ENCODE measurements around the gene ZEB2.
A peak's percentile ranks its signal among the peaks of the same experiment; 100 is the strongest.

Gene ZEB2

GRCh38 chr2:144389930-144390311, 130.0 kb downstream of the ZEB2 start:
- ChIA-PET CTCF (interaction anchor here (1.0 kb wide), 1 partner anchor 10 kb away, joined by 3 read pairs; no protein-coding TSS in a partner anchor), POLR2A (interaction anchor here (0.8 kb wide), 1 partner anchor 74 kb away, joined by 3 read pairs; no protein-coding TSS in a partner anchor)
- H3K36me3 ChIP-seq (ENCODE audit: control insufficient read depth in 4 of 4, insufficient read depth in 4 of 4, low read length in 3 of 4), result peaks cover 30 to 72% (median 53%) of the 10 kb centered on the region in 4 experiments
- no peak overlapping the region for H3K27ac ChIP-seq (ENCODE audit: insufficient read depth in 1 of 2, low read depth in 1 of 2, low read length in 2 of 2, poor library complexity in 1 of 2, severe bottlenecking in 2 of 2)
- WGBS (ENCODE audit: insufficient coverage), result 98% methylated on average over 9 of the region's 9 CpGs
- no peaks in the 10 kb centered on the region for H3K4me1 ChIP-seq (ENCODE audit: control extremely low read depth in 1 of 4, control insufficient read depth in 4 of 4, insufficient read depth in 4 of 4, low read length in 3 of 4)
- H3K9me3 ChIP-seq (ENCODE audit: control extremely low read depth in 1 of 5, control insufficient read depth in 4 of 5, insufficient read depth in 2 of 5, low read depth in 1 of 5, low read length in 4 of 5), result no peaks in the 10 kb centered on the region
- DNase-seq, result no peak
- H3K27me3 ChIP-seq (replicated peaks in 2 of 5; ENCODE audit: control insufficient read depth in 4 of 5, insufficient read depth in 5 of 5, low read length in 4 of 5), result no peaks in the 10 kb centered on the region
- no peak overlapping the region for H3K4me3 ChIP-seq (ENCODE audit: control insufficient read depth in 1 of 7, extremely low read depth in 1 of 7, insufficient read depth in 4 of 7, low read depth in 2 of 7, low read length in 6 of 7)

DNA sequence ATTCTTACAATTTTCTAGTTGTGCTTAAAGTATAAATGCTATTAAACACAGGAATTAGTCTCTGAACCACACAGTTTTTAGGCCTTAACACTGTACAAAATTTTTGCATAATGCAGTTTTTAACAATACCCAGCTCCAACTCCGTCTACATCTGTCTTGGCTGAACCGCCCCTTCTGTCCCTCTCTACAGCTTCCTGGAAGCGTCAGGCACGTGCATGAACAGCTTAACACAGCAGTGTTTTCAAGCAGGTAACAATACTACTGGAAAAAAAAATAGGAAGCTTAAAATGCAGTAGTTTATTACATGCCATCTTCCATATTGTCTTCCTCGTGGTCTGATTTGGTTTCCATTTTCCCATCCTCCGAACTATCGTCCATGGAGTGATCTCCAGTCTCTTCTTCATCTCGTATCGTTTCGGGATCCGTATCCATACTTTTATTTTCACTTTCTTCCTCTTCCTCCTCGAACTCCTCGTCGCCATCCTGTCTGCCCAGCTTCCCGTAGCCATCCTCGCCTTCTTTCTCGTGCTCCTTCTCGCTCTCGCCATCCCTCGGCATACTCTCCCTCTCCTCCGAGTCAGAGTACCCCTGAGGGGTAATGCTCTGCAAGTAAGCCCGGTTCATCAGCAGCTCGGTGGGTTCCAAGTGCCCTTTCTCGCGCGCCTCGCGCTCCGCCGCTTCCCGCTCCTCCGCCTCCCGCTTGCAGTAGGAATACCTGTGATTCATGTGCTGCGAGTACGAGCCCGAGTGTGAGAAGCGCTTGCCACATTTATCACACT, 130.6 kb downstream of the ZEB2 start:
- no peak overlapping the region for H3K27ac ChIP-seq (ENCODE audit: insufficient read depth in 1 of 2, low read depth in 1 of 2, low read length in 2 of 2, poor library complexity in 1 of 2, severe bottlenecking in 2 of 2)
- no peaks in the 10 kb centered on the region for H3K4me1 ChIP-seq (ENCODE audit: control extremely low read depth in 1 of 4, control insufficient read depth in 4 of 4, insufficient read depth in 4 of 4, low read length in 3 of 4)
- H3K27me3 ChIP-seq (replicated peaks in 2 of 5; ENCODE audit: control insufficient read depth in 4 of 5, insufficient read depth in 5 of 5, low read length in 4 of 5), result no peaks in the 10 kb centered on the region
- H3K4me3 ChIP-seq (ENCODE audit: control insufficient read depth in 1 of 7, extremely low read depth in 1 of 7, insufficient read depth in 4 of 7, low read depth in 2 of 7, low read length in 6 of 7), result no peak overlapping the region
- DNase-seq, result no peak
- CTCF ChIA-PET, result interaction anchor here (1.0 kb wide), 1 partner anchor 10 kb away, joined by 3 read pairs; no protein-coding TSS in a partner anchor
- WGBS (ENCODE audit: insufficient coverage), result 97% methylated on average over 32 of the region's 37 CpGs
- H3K9me3 ChIP-seq (ENCODE audit: control extremely low read depth in 1 of 5, control insufficient read depth in 4 of 5, insufficient read depth in 2 of 5, low read depth in 1 of 5, low read length in 4 of 5), result no peaks in the 10 kb centered on the region
- peaks cover 30 to 66% (median 48%) of the 10 kb centered on the region in 4 experiments for H3K36me3 ChIP-seq (ENCODE audit: control insufficient read depth in 4 of 4, insufficient read depth in 4 of 4, low read length in 3 of 4)
- POLR2A ChIA-PET, result no interaction called here

DNA sequence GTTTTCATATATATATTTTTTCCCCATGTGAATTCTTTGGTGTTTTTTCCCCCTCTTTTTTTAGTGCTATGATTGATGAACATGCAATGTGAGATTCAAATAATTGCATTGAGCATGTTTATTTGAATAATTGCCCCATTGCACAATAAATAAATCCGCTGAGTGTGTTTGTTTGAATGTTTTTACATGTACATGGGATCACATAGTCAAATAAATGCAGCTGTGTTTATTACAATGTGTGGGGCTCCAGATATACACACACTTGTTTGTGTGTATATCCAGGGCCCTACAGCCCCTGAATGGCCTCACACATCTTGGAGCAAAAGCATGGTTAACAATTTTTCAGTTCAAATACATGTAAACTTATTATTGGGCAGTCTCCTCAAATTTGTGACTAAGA, 134.5 kb downstream of the ZEB2 start:
- CTCF ChIA-PET, result no interaction called here
- no peaks in the 10 kb centered on the region for H3K9me3 ChIP-seq (ENCODE audit: control extremely low read depth in 1 of 5, control insufficient read depth in 4 of 5, insufficient read depth in 2 of 5, low read depth in 1 of 5, low read length in 4 of 5)
- no peak overlapping the region for H3K4me3 ChIP-seq (ENCODE audit: control insufficient read depth in 1 of 7, extremely low read depth in 1 of 7, insufficient read depth in 4 of 7, low read depth in 2 of 7, low read length in 6 of 7)
- POLR2A ChIA-PET, result no interaction called here
- no peaks in the 10 kb centered on the region for H3K27me3 ChIP-seq (replicated peaks in 2 of 5; ENCODE audit: control insufficient read depth in 4 of 5, insufficient read depth in 5 of 5, low read length in 4 of 5)
- H3K36me3 ChIP-seq (ENCODE audit: control insufficient read depth in 4 of 4, insufficient read depth in 4 of 4, low read length in 3 of 4), result peaks cover 11 to 30% (median 21%) of the 10 kb centered on the region in 4 experiments
- DNase-seq, result no peak
- 100% methylated on average over 1 of the region's 1 CpG for WGBS (ENCODE audit: insufficient coverage)
- H3K4me1 ChIP-seq (ENCODE audit: control extremely low read depth in 1 of 4, control insufficient read depth in 4 of 4, insufficient read depth in 4 of 4, low read length in 3 of 4), result peaks cover 18 to 28% (median 23%) of the 10 kb centered on the region in 4 experiments
- no peak overlapping the region for H3K27ac ChIP-seq (ENCODE audit: insufficient read depth in 1 of 2, low read depth in 1 of 2, low read length in 2 of 2, poor library complexity in 1 of 2, severe bottlenecking in 2 of 2)

- no peak overlapping the region for H3K27ac ChIP-seq (ENCODE audit: insufficient read depth in 1 of 2, low read depth in 1 of 2, low read length in 2 of 2, poor library complexity in 1 of 2, severe bottlenecking in 2 of 2)
- DNase-seq, result peak in 2 of 3 donors; percentile 44 to 46
- peak overlapping the region in 1 of 7 experiments; percentile 10 for H3K4me3 ChIP-seq (ENCODE audit: control insufficient read depth in 1 of 7, extremely low read depth in 1 of 7, insufficient read depth in 4 of 7, low read depth in 2 of 7, low read length in 6 of 7)
- H3K4me1 ChIP-seq (ENCODE audit: control extremely low read depth in 1 of 4, control insufficient read depth in 4 of 4, insufficient read depth in 4 of 4, low read length in 3 of 4), result peaks cover 24 to 43% (median 33%) of the 10 kb centered on the region in 4 experiments
- 81% methylated on average over 3 of the region's 4 CpGs for WGBS (ENCODE audit: insufficient coverage)
- no peaks in the 10 kb centered on the region for H3K9me3 ChIP-seq (ENCODE audit: control extremely low read depth in 1 of 5, control insufficient read depth in 4 of 5, insufficient read depth in 2 of 5, low read depth in 1 of 5, low read length in 4 of 5)
- CTCF ChIA-PET, result interaction anchor here (0.7 to 1.5 kb wide), 3 partner anchors 11 to 141 kb away, joined by 3 to 4 read pairs (median 3); no protein-coding TSS in a partner anchor
- peaks cover 3 to 16% (median 7%) of the 10 kb centered on the region in 4 experiments for H3K36me3 ChIP-seq (ENCODE audit: control insufficient read depth in 4 of 4, insufficient read depth in 4 of 4, low read length in 3 of 4)
- H3K27me3 ChIP-seq (replicated peaks in 2 of 5; ENCODE audit: control insufficient read depth in 4 of 5, insufficient read depth in 5 of 5, low read length in 4 of 5), result no peaks in the 10 kb centered on the region
- POLR2A ChIA-PET, result no interaction called here
Observed at GRCh38 chr2:144383571-144384100, 136.3 kb downstream of the ZEB2 start.

- H3K4me1 ChIP-seq (ENCODE audit: control extremely low read depth in 1 of 4, control insufficient read depth in 4 of 4, insufficient read depth in 4 of 4, low read length in 3 of 4), result peaks cover 24 to 43% (median 35%) of the 10 kb centered on the region in 4 experiments
Observed at GRCh38 chr2:144382849-144383248, 137.1 kb downstream of the ZEB2 start.

GRCh38 chr2:144381716-144382115, 138.2 kb downstream of the ZEB2 start:
- no peaks in the 10 kb centered on the region for H3K27me3 ChIP-seq (replicated peaks in 2 of 5; ENCODE audit: control insufficient read depth in 4 of 5, insufficient read depth in 5 of 5, low read length in 4 of 5)
- no peaks in the 10 kb centered on the region for H3K9me3 ChIP-seq (ENCODE audit: control extremely low read depth in 1 of 5, control insufficient read depth in 4 of 5, insufficient read depth in 2 of 5, low read depth in 1 of 5, low read length in 4 of 5)
- H3K4me1 ChIP-seq (ENCODE audit: control extremely low read depth in 1 of 4, control insufficient read depth in 4 of 4, insufficient read depth in 4 of 4, low read length in 3 of 4), result peaks cover 26 to 46% (median 37%) of the 10 kb centered on the region in 4 experiments
- ChIA-PET CTCF (no interaction called here), POLR2A (no interaction called here)
- WGBS (ENCODE audit: insufficient coverage), result no CpG with 5 or more reads among the region's 2 CpGs
- H3K36me3 ChIP-seq (ENCODE audit: control insufficient read depth in 4 of 4, insufficient read depth in 4 of 4, low read length in 3 of 4), result peaks cover 3 to 9% (median 5%) of the 10 kb centered on the region in 4 experiments
- no peak overlapping the region for H3K27ac ChIP-seq (ENCODE audit: insufficient read depth in 1 of 2, low read depth in 1 of 2, low read length in 2 of 2, poor library complexity in 1 of 2, severe bottlenecking in 2 of 2)
- H3K4me3 ChIP-seq (ENCODE audit: control insufficient read depth in 1 of 7, extremely low read depth in 1 of 7, insufficient read depth in 4 of 7, low read depth in 2 of 7, low read length in 6 of 7), result no peak overlapping the region
- DNase-seq, result no peak

More at GRCh38 chr2:144382849-144383248, 137.1 kb downstream of the ZEB2 start:
- WGBS (ENCODE audit: insufficient coverage), result no CpG with 5 or more reads among the region's 2 CpGs
- H3K36me3 ChIP-seq (ENCODE audit: control insufficient read depth in 4 of 4, insufficient read depth in 4 of 4, low read length in 3 of 4), result peaks cover 3 to 16% (median 5%) of the 10 kb centered on the region in 4 experiments
- peak; percentile 82 to 95 (median 94) for DNase-seq
- H3K4me3 ChIP-seq (ENCODE audit: control insufficient read depth in 1 of 7, extremely low read depth in 1 of 7, insufficient read depth in 4 of 7, low read depth in 2 of 7, low read length in 6 of 7), result peak overlapping the region in 2 of 7 experiments; percentile 52 to 57
- H3K9me3 ChIP-seq (ENCODE audit: control extremely low read depth in 1 of 5, control insufficient read depth in 4 of 5, insufficient read depth in 2 of 5, low read depth in 1 of 5, low read length in 4 of 5), result no peaks in the 10 kb centered on the region
- H3K27ac ChIP-seq (ENCODE audit: insufficient read depth in 1 of 2, low read depth in 1 of 2, low read length in 2 of 2, poor library complexity in 1 of 2, severe bottlenecking in 2 of 2), result no peak overlapping the region
- ChIA-PET CTCF (interaction anchor here (0.9 to 1.5 kb wide), 2 partner anchors 12 to 56 kb away, joined by 3 to 4 read pairs; no protein-coding TSS in a partner anchor), POLR2A (interaction anchor here (1.1 kb wide), 1 partner anchor 9 kb away, joined by 3 read pairs; no protein-coding TSS in a partner anchor)
- H3K27me3 ChIP-seq (replicated peaks in 2 of 5; ENCODE audit: control insufficient read depth in 4 of 5, insufficient read depth in 5 of 5, low read length in 4 of 5), result no peaks in the 10 kb centered on the region
